Measurements from ENCODE around the gene C5orf34. TPM values are rescaled to one million over a fixed set of nuclear protein-coding genes. Genes with fewer than 3 reads are reported as not detected.

C5orf34 gene
- total and polyA plus RNA-seq, 9 of the 15 experiments (the other 6 are each of a cell fraction or from before 2014, with no cell fraction given) = 13.2 to 32.6 (median 20.7) TPM

DNA sequence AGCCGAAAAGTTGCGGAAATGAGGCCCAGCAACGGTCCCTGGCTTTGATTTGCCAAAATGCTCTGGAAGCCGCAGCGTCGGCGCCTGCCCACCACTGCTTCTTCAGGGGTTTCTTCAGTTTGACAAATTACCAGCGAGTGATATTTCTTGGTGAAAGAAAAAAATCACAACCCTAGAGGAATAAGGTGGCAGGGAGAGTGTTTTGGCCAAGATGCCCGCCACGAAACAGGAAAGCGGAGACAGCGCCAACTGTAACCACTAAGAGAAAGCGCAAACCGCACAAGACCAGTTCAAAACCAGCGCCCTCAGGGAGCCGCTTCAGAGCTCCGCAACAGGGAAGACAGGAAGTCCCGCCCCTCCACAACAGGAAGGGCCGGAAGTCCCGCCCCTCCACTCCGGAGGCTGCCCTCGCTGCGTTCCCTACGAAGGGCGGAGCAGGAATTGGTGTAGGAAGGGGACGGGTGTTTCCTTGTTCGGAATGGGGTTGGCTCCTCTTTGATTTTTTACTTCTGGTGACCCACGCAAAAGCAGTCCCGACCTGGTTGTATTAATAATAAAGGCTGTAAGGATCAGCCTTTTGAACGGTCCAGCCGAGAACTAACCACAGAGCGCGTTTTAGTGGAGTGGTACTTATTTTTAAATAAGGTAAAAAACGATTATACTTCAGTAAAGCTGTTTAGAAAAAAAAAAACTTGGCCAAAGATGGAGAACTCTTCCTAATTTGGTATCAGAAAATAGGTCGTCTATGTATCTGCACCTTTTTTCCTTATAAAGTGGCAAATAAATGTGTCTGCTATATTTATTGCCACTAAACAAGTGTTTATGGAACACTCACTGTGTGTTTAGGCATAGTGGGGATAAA lies at the start of gene C5orf34 (continued):
- TF ChIP-seq, protein P1, sequence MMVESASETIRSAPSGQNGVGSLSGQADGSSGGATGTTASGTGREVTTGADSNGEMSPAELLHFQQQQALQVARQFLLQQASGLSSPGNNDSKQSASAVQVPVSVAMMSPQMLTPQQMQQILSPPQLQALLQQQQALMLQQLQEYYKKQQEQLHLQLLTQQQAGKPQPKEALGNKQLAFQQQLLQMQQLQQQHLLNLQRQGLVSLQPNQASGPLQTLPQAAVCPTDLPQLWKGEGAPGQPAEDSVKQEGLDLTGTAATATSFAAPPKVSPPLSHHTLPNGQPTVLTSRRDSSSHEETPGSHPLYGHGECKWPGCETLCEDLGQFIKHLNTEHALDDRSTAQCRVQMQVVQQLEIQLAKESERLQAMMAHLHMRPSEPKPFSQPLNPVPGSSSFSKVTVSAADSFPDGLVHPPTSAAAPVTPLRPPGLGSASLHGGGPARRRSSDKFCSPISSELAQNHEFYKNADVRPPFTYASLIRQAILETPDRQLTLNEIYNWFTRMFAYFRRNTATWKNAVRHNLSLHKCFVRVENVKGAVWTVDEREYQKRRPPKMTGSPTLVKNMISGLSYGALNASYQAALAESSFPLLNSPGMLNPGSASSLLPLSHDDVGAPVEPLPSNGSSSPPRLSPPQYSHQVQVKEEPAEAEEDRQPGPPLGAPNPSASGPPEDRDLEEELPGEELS (CRISPR knock-in tag; IDR thresholded peaks at IDR 0.05; ENCODE audit: borderline replicate concordance) = no peak
- TF ChIP-seq ZNF224 (CRISPR knock-in tag; IDR thresholded peaks at IDR 0.05) (no peak), ZNF644 (tag; IDR thresholded peaks at IDR 0.05; ENCODE audit: low read depth) (no peak; the same call in 1 of the 2 replicates), MAFK (IDR thresholded peaks at IDR 0.05; ENCODE audit: low read length) (no peak), CC2D1A (IDR thresholded peaks at IDR 0.05) (no peak), RBFOX2 (IDR thresholded peaks at IDR 0.05; ENCODE audit: low read depth, low read length) (peak; percentile 94), ZNF274 (IDR thresholded peaks at IDR 0.05; ENCODE audit: borderline replicate concordance, low read depth, low read length) (no peak), POLR2A (conservative IDR thresholded peaks at IDR 0.05) (peak; percentile 97), RFX5 (IDR thresholded peaks at IDR 0.05; ENCODE audit: low read depth, low read length) (no peak), SMAD3 (CRISPR knock-in tag; conservative IDR thresholded peaks at IDR 0.05) (no peak)
- TF ChIP-seq, protein P2, sequence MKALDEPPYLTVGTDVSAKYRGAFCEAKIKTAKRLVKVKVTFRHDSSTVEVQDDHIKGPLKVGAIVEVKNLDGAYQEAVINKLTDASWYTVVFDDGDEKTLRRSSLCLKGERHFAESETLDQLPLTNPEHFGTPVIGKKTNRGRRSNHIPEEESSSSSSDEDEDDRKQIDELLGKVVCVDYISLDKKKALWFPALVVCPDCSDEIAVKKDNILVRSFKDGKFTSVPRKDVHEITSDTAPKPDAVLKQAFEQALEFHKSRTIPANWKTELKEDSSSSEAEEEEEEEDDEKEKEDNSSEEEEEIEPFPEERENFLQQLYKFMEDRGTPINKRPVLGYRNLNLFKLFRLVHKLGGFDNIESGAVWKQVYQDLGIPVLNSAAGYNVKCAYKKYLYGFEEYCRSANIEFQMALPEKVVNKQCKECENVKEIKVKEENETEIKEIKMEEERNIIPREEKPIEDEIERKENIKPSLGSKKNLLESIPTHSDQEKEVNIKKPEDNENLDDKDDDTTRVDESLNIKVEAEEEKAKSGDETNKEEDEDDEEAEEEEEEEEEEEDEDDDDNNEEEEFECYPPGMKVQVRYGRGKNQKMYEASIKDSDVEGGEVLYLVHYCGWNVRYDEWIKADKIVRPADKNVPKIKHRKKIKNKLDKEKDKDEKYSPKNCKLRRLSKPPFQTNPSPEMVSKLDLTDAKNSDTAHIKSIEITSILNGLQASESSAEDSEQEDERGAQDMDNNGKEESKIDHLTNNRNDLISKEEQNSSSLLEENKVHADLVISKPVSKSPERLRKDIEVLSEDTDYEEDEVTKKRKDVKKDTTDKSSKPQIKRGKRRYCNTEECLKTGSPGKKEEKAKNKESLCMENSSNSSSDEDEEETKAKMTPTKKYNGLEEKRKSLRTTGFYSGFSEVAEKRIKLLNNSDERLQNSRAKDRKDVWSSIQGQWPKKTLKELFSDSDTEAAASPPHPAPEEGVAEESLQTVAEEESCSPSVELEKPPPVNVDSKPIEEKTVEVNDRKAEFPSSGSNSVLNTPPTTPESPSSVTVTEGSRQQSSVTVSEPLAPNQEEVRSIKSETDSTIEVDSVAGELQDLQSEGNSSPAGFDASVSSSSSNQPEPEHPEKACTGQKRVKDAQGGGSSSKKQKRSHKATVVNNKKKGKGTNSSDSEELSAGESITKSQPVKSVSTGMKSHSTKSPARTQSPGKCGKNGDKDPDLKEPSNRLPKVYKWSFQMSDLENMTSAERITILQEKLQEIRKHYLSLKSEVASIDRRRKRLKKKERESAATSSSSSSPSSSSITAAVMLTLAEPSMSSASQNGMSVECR (CRISPR knock-in tag; IDR thresholded peaks at IDR 0.05) = no peak
- TF ChIP-seq, protein P3, sequence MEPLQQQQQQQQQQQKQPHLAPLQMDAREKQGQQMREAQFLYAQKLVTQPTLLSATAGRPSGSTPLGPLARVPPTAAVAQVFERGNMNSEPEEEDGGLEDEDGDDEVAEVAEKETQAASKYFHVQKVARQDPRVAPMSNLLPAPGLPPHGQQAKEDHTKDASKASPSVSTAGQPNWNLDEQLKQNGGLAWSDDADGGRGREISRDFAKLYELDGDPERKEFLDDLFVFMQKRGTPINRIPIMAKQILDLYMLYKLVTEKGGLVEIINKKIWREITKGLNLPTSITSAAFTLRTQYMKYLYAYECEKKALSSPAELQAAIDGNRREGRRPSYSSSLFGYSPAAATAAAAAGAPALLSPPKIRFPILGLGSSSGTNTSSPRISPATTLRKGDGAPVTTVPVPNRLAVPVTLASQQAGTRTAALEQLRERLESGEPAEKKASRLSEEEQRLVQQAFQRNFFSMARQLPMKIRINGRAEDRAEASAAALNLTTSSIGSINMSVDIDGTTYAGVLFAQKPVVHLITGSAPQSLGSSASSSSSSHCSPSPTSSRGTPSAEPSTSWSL (CRISPR knock-in tag; IDR thresholded peaks at IDR 0.05; ENCODE audit: borderline replicate concordance) = no peak
- TF ChIP-seq, protein P4, sequence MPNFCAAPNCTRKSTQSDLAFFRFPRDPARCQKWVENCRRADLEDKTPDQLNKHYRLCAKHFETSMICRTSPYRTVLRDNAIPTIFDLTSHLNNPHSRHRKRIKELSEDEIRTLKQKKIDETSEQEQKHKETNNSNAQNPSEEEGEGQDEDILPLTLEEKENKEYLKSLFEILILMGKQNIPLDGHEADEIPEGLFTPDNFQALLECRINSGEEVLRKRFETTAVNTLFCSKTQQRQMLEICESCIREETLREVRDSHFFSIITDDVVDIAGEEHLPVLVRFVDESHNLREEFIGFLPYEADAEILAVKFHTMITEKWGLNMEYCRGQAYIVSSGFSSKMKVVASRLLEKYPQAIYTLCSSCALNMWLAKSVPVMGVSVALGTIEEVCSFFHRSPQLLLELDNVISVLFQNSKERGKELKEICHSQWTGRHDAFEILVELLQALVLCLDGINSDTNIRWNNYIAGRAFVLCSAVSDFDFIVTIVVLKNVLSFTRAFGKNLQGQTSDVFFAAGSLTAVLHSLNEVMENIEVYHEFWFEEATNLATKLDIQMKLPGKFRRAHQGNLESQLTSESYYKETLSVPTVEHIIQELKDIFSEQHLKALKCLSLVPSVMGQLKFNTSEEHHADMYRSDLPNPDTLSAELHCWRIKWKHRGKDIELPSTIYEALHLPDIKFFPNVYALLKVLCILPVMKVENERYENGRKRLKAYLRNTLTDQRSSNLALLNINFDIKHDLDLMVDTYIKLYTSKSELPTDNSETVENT (CRISPR knock-in tag; IDR thresholded peaks at IDR 0.05) = peak; percentile 42; the same call in 1 of the 2 replicates
- TF ChIP-seq, protein P5, sequence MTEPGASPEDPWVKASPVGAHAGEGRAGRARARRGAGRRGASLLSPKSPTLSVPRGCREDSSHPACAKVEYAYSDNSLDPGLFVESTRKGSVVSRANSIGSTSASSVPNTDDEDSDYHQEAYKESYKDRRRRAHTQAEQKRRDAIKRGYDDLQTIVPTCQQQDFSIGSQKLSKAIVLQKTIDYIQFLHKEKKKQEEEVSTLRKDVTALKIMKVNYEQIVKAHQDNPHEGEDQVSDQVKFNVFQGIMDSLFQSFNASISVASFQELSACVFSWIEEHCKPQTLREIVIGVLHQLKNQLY (CRISPR knock-in tag; conservative IDR thresholded peaks at IDR 0.05) = no peak

All from K562 (cell line).